NCI-H2171 (cell line): ENCODE measurements around the gene REXO1.

Experiments used
- DNase-seq: peaks from one replicate; lab custom pipeline; 2025; lab: John Stamatoyannopoulos, UW

REXO1 gene

GRCh38 chr19:1847684-1848398, 442 bp downstream of the REXO1 start:
- DNase-seq, result no peak

DNA sequence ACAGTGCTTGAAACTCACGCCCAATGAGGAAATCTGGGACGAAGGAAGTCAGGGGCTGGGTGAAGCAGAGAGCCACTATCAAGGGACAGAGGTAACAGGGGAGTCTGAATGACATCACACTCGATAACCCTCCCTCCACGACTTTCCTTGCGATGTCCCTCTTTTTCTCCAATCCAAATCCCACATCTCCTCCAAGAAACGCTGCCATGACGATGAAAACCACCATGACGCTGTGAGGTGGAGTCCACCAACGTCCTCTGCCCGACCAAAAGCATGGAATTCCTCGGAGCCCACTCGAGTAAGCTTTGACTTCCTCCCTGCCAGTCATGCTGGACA, 967 bp downstream of the REXO1 start:
- no peak for DNase-seq

GRCh38 chr19:1846517-1847204, 1.6 kb downstream of the REXO1 start:
- DNase-seq, result no peak

DNA sequence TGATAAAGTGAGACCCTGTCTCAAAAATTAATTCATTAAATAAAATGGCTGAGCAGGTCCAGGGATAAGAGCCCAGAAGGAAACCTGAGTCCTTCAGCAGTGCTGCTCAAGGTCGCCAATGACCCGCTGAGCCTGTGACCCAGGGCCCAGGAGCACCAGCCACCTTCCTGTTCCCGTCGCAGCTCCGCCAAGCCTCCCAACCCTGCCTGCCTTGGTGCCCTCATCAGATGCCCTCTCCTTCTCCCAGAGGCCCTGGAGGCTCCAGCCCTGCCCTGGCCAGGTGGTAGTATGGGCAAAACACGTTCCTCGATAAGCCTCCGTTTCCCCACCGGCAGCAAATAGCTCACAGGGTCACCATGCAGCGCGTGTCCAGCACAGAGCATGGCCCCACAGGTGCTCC, 2.6 kb downstream of the REXO1 start:
- no peak for DNase-seq

GRCh38 chr19:1845125-1845515, 3.2 kb downstream of the REXO1 start:
- DNase-seq, result no peak

DNA sequence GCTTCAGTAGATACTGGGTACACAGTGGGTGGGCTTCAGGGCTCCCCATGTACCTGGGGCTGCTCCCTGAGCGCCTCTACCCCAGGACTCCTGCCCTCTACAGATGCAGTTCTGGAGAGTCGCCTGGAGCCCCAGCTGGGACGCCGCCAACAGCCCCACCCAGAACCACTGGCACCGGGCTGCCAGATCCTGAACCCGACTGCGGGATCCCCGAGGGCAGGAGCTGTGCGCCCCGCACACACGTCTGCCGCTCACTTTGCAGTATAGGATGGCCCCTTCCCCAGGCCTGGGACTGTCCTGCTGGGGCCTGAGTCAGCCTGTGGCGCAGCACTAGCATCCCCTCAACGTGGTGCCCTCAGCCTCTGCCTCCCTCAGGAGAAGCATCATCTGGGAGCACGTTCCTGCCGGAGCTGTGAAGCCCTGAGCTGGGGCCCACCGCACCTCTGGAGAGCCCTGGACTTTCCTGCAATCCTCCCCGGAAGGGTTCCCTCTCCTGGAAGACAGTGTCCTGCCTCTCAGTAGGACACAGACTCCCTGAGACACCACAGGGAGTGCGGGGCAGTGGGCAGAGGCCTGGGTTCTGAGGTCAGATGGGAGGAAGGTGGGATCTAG, 3.7 kb downstream of the REXO1 start:
- DNase-seq, result no peak

GRCh38 chr19:1843646-1844394, 4.5 kb downstream of the REXO1 start:
- DNase-seq, result no peak

DNA sequence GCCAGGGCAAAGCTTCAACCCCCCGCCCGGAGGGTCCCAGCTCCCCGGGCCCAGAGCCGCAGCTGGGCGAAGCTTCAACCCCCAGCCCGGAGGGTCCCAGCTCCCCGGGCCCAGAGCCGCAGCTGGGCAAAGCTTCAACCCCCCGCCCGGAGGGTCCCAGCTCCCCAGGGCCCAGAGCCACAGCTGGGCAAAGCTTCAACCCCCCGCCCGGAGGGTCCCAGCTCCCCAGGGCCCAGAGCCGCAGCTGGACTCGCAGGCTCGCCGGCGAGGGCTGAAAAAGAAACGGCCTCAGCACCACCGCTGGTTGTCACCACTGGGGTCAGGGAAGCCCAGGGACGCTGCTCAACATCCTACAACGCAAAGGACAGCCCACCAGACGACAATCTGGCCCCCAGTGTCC, 5.2 kb downstream of the REXO1 start:
- DNase-seq, result no peak

GRCh38 chr19:1841209-1841924, 6.9 kb downstream of the REXO1 start:
- no peak for DNase-seq

GRCh38 chr19:1840541-1841115, 7.7 kb downstream of the REXO1 start:
- DNase-seq, result no peak

- DNase-seq, result no peak
Measured at GRCh38 chr19:1839658-1840540, 8.4 kb downstream of the REXO1 start.

DNA sequence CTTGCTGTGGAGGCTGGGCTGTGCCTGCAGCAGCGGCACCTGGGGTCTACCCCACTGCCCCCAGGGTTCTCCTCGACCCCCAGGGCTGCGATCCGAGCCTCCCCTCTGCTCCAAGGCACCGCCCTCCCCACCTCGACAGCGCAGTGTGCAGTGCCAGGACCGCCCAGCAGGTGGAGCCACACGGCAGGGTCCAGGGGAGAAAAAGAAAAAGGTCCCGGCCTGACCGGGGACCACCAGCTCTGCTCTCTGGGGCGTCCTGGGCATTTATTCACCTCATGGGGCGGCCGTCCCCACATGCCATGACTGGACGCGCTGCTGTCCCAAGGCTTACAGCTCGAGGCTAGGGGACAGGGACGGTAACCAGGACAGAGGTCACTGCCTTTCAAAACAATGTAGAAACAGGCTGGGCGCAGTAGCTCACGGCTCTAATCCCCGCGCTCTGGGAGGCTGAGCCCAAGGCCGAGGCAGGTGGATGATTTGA, 10.6 kb downstream of the REXO1 start:
- no peak for DNase-seq

DNA sequence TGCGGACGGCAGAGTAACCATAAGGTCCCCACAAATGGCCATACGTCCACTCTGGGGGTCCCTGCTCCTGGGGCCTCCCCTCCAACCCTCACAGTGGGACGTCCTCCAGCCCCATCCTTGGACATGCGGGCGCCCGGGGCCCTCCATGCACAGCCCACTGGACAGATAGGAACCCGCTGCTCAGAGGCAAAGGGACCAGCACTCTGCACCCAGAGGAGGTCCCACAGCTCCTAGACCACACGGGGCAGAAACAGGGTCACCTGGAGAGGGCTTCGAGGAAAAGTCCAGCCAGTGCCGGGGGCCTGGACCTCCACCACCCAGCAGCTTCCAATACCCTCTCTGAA, 11.1 kb downstream of the REXO1 start:
- DNase-seq, result no peak

- no peak for DNase-seq
Measured at GRCh38 chr19:1836458-1837221, 11.6 kb downstream of the REXO1 start.

GRCh38 chr19:1833540-1833939, 14.7 kb downstream of the REXO1 start:
- no peak for DNase-seq

DNA sequence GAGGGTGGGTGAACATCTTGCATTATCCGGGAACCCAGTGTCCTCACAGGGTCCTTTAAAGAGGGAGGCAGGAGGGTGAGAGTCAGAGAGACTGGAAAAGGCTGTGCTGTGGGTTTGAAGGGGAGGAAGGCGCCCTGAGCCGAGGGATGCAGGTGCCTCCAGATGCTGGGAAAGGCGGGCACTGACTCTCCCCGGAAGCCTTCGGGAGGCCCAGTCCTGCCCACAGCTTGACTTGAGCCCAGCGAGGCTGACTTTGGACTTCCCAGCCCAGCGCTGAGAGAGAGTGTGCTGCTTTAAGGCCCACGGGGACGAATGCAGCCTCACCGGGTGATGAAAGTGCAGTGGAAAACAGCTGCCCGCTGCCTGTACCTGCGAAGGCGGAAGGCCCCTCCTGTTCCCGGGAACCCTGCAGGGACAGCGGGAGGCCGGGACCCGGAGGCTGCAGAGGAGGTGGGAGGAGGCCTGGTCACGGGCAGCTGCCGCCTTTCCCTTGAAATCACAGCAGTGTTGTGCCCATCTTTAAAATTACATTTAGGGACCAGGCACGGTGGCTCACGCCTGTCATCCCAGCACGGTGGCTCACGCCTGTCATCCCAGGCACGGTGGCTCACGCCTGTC, 16.1 kb downstream of the REXO1 start:
- DNase-seq, result no peak

DNA sequence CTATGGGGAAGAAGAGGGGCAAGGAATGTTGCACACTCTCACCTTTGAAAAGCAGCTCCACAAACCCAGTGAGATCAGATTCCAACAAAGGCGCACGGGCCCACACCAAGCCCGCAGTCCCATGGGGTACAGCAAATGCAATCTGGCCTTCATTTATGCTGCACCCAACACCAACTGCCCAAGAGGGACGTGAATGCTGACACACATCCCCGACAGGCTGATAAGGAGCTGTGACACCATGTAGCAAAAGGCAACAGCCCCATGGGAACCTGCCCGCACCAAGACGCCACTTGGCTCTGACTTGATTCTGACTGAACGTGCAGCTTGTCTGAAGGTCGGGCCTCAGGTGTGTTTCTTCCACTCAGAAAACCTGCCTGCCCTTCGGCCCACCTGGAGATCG, 17.3 kb downstream of the REXO1 start:
- no peak for DNase-seq

DNA sequence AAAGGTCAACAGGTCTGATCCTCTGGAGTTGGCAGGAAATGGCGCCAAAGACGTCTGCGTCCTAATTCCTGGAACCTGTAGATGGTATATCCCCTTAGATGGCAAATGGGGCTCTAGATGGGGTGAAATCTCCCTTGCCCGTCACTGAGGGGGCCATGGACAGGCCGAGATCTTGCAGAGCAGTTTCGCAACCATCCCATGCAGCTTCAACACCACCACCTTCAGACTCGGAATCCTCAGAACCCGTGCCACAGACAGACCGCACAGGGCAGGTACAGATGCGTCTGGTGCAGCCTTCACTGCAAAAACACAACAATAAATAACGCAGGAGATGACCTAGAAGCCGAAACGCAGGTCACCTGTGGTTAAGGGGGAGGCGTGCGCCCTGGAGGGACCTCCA, 17.7 kb downstream of the REXO1 start:
- DNase-seq, result no peak

DNA sequence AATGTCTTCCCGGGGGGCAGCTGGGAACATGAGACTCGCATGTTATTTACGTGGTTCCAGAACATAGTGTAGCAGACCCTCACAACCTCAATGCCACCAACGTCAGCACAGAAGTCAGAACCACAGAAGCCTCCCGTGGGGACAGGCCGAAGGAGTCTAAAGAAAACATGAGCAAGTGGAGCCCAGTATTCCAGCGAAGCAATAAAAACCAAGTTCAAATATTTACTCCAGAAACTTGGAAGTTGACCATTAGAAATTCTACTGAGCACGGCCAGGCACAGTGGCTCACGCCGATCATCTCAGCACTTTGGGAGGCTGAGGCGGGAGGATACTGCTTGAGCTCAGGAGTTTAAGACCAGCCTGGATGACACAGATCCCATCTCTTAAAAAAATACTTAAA, 18.3 kb downstream of the REXO1 start:
- DNase-seq, result no peak
